Measurements from ENCODE around the gene PLIN1. TPM values are rescaled to one million over a fixed set of nuclear protein-coding genes. Genes with fewer than 3 reads are reported as not detected.

PLIN1 gene
- total RNA-seq, 2 donors from 2014 or later: 5.7 to 24.2 TPM

DNA sequence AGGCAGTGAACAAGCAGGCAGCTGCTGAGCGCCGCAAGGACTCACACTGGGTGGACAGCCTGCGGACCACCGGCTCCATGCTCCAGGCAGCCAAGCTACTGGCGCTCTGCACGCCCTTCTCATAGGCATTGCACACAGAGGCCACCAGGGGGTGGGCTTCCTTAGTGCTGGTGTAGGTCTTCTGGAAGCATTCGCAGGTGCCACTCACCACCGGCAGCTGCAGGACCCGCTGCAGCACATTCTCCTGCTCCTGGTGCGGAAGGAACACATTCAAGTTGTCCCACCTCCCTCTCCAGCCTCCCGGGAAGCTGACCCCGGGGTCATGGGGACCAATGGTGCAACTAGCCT is 6.0 kb downstream of the PLIN1 start:
- H3K27ac ChIP-seq: peak overlapping the region; percentile 90 to 91
- H3K36me3 ChIP-seq: no peaks in the 10 kb centered on the region
- no peak overlapping the region for H3K4me3 ChIP-seq
- TF ChIP-seq, protein P1, sequence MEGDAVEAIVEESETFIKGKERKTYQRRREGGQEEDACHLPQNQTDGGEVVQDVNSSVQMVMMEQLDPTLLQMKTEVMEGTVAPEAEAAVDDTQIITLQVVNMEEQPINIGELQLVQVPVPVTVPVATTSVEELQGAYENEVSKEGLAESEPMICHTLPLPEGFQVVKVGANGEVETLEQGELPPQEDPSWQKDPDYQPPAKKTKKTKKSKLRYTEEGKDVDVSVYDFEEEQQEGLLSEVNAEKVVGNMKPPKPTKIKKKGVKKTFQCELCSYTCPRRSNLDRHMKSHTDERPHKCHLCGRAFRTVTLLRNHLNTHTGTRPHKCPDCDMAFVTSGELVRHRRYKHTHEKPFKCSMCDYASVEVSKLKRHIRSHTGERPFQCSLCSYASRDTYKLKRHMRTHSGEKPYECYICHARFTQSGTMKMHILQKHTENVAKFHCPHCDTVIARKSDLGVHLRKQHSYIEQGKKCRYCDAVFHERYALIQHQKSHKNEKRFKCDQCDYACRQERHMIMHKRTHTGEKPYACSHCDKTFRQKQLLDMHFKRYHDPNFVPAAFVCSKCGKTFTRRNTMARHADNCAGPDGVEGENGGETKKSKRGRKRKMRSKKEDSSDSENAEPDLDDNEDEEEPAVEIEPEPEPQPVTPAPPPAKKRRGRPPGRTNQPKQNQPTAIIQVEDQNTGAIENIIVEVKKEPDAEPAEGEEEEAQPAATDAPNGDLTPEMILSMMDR (IDR thresholded peaks at IDR 0.05): no peak
- DNase-seq (ENCODE audit: low spot score): no peak
- ATAC-seq (ENCODE audit: insufficient number of reproducible peaks, low FRiP score, low read depth): no peak
- H3K27me3 ChIP-seq (replicated peaks; ENCODE audit: insufficient read depth): no peaks in the 10 kb centered on the region
- H3K4me1 ChIP-seq (ENCODE audit: control insufficient read depth in 1 of 2, low read depth in 2 of 2): peaks cover 20 to 30% of the 10 kb centered on the region in 2 donors
- H3K9me3 ChIP-seq: no peaks in the 10 kb centered on the region

DNA sequence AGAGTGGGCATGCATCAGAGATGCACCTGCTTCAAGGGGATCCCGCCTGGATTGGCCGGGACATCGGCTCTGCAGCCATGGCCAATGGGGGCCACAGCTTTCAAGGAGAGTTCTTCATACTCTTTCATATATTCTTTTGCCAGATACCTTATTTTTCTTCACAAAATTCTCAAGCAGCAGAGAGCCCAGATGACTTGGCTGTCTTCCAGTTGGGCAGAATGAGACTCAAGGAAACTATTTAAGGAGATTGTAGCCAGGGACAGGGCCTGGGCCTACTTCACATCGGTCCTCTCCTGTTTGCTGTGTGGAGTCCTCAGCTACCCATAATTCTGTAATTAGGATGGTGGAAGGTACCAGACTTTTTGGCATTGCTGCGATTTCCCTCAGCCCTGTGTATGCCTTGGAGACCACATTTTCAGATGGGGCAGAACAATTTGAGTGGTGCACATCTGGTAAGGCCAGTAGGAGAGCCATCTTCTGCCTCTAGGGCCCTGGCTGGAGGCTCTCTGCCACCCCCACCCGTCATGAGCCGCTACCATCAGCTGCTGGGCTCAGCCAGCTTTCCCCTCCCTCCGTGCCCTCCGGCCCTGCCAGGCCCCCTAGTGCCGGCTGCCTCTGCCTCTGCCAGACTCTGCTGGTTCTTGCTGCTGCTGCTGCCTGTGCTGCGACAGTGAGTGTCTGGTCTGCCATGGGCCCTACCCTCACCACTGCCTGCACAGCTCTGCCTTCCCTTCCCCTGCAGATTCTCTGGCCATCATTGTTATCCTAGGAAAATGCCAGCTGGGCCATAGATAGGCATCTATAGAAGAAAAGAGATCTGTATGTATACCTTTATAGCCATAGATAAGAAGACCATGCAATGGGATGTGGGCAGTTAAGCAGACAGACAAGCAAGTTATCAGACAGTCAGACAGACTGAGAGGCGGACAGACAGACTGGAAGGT is 6.7 kb downstream of the PLIN1 start:
- no peak overlapping the region for H3K4me3 ChIP-seq
- TF ChIP-seq, protein P1 (IDR thresholded peaks at IDR 0.05): no peak
- peak overlapping the region; percentile 90 to 91 for H3K27ac ChIP-seq
- DNase-seq (ENCODE audit: low spot score): no peak
- no peaks in the 10 kb centered on the region for H3K27me3 ChIP-seq (replicated peaks; ENCODE audit: insufficient read depth)
- no peaks in the 10 kb centered on the region for H3K36me3 ChIP-seq
- H3K4me1 ChIP-seq (ENCODE audit: control insufficient read depth in 1 of 2, low read depth in 2 of 2): peaks cover 20 to 30% of the 10 kb centered on the region in 2 donors
- ATAC-seq (ENCODE audit: insufficient number of reproducible peaks, low FRiP score, low read depth): peak; percentile 33
- no peaks in the 10 kb centered on the region for H3K9me3 ChIP-seq

DNA sequence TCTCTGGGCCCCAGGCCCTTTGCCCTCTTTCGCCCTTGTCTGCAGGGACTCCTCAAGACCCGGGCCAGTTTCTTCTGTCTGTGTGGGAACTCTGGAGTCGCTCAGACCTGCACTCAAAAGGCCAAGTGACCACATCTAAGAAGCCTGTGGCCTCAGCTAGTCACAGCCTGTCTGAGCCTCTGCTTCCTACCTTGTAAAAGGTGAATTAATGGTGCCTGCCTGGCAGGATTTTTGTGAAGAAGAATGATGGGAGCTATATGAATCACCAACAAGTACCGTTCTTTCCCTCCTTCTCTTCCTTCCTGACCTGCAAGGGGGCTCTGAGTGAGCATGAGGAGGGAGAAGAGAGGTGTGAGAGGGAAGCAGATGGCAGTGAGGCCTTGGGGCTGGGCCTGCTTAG is 7.5 kb downstream of the PLIN1 start:
- no peak for ATAC-seq (ENCODE audit: insufficient number of reproducible peaks, low FRiP score, low read depth)
- H3K27ac ChIP-seq: peak overlapping the region; percentile 90 to 91
- H3K9me3 ChIP-seq: no peaks in the 10 kb centered on the region

DNA sequence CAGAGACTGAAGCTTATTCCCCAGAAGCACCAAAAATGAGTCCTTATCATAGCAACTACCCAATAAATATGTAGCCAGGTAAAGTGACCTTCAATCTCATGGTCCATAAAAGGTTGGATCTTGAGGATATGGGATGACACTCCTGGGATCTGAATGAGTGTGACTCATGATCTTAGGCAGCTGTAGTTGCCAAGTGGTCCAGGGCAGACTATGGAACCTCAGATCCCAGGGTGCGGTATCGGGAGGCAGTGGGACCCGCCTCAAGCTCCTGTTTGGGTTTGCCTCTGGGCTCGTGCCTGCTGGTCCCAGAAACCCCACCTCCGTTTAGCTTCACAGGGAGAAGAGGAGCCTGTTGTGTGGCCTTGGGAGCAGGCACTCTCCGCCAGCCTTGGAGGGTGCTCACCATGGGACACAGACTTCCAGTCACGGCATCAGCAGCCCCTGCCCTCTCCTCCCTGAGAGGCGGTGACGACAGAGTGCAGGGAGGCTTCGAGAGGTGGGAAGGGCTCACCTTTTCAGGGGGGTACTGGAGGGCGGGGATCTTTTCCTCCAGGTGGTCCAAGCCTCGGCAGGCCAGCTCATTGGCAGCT is 8.1 kb downstream of the PLIN1 start:
- no peak overlapping the region for H3K4me3 ChIP-seq
- TF ChIP-seq, protein P1 (IDR thresholded peaks at IDR 0.05): no peak
- no peaks in the 10 kb centered on the region for H3K27me3 ChIP-seq (replicated peaks; ENCODE audit: insufficient read depth)
- DNase-seq (ENCODE audit: low spot score) (no peak), ATAC-seq (ENCODE audit: insufficient number of reproducible peaks, low FRiP score, low read depth) (no peak)
- peak overlapping the region; percentile 90 to 91 for H3K27ac ChIP-seq
- H3K36me3 ChIP-seq: no peaks in the 10 kb centered on the region
- no peaks in the 10 kb centered on the region for H3K9me3 ChIP-seq
- H3K4me1 ChIP-seq (ENCODE audit: control insufficient read depth in 1 of 2, low read depth in 2 of 2): peaks cover 20 to 34% of the 10 kb centered on the region in 2 donors

More for the DNA sequence above, 7.5 kb downstream of the PLIN1 start:
- H3K4me1 ChIP-seq (ENCODE audit: control insufficient read depth in 1 of 2, low read depth in 2 of 2): peaks cover 20 to 30% of the 10 kb centered on the region in 2 donors
- no peak overlapping the region for H3K4me3 ChIP-seq
- no peaks in the 10 kb centered on the region for H3K36me3 ChIP-seq
- TF ChIP-seq, protein P1 (IDR thresholded peaks at IDR 0.05): no peak
- no peak for DNase-seq (ENCODE audit: low spot score)
- H3K27me3 ChIP-seq (replicated peaks; ENCODE audit: insufficient read depth): no peaks in the 10 kb centered on the region

DNA sequence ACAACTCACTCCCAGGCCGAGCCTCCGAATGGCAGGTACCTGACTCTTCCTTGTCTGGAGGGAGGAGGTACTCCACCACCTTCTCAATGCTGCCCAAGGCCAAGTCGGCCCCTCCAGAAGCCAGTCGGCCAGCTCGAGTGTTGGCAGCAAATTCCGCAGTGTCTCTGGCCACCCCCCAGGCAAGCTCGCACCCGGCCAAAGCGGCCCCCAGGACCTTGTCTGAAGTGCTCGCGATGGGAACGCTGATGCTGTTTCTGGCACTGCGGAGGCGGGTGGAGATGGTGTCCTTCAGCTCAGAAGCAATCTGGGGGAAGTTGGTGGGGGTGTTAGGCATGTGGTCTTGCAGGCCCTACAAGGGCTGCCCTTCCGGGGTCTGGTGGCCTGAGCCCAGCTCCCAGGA is 9.2 kb downstream of the PLIN1 start:
- DNase-seq (ENCODE audit: low spot score) (no peak), ATAC-seq (ENCODE audit: insufficient number of reproducible peaks, low FRiP score, low read depth) (no peak)
- no peaks in the 10 kb centered on the region for H3K9me3 ChIP-seq
- H3K27me3 ChIP-seq (replicated peaks; ENCODE audit: insufficient read depth): no peaks in the 10 kb centered on the region
- TF ChIP-seq, protein P1 (IDR thresholded peaks at IDR 0.05): no peak
- H3K27ac ChIP-seq: no peak overlapping the region
- H3K4me3 ChIP-seq: no peak overlapping the region
- H3K4me1 ChIP-seq (ENCODE audit: control insufficient read depth in 1 of 2, low read depth in 2 of 2): peaks cover 20 to 44% of the 10 kb centered on the region in 2 donors
- no peaks in the 10 kb centered on the region for H3K36me3 ChIP-seq

Data from thoracic aorta (tissue), 2 donors.